Fibroblast of skin of scalp (primary cell): Measurements from ENCODE around the gene CRAT.

Source experiments
- DNase-seq: peaks from one replicate; pipeline ENCODE4 v3.0.0-alpha.2; 2013

Gene CRAT

DNA sequence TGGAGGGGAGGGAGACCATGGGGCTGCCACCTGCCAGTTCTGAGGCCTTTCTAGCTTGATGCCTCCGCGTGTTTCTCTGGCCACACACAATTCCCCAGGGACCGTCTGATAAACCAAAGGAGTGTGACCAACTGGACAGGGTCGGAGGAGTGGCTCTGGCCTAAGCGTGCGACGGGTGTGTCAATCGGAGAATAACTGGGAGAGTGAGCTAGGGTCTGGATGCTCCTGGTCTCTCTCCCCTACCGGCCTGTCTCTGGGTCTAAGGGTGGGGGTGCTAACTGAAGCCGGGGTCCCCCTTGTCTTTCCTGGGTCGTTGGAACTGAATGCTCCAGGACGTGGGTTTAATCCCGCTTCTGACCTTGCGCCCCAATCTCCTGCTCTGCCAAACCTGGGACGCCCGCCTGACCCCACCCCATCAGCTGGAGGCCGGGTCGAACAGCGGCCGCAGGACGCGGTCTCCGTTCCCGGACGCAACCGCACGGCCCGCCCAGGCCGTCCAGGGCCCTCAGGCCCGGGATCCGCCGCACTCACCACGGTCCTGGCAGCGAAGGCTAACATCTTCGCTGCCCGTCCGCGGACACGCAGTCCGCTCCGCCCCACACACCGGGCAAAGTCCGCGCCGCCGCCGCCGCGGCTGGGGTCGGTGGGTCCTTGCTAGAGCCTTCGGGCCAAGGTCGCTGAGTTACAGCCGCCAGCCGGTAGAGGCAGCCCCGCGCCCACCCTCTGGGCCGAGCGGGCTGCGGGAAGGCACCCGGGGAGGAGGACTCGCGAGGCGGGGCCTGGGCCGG is 447 bp downstream of the CRAT start:
- DNase-seq: peak; percentile 35

DNA sequence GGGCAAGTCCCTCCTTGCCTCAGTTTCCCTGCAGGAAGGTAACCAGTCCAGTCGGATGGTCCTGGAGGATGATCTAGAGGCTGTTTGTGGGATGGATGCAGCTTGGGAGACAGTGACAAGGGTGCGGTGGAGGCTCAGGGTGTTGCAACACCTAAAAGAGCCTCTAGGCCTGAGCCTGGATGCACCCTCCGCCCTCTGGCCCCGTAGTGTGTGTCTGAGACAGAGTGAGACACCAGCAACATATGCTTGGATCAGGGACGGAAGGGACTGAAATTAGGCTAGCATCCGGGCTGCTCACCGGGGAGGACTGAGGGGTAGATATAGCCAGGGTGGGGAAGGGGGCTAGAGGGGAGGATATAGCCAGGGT is 1.1 kb downstream of the CRAT start:
- peak; percentile 15 for DNase-seq

DNA sequence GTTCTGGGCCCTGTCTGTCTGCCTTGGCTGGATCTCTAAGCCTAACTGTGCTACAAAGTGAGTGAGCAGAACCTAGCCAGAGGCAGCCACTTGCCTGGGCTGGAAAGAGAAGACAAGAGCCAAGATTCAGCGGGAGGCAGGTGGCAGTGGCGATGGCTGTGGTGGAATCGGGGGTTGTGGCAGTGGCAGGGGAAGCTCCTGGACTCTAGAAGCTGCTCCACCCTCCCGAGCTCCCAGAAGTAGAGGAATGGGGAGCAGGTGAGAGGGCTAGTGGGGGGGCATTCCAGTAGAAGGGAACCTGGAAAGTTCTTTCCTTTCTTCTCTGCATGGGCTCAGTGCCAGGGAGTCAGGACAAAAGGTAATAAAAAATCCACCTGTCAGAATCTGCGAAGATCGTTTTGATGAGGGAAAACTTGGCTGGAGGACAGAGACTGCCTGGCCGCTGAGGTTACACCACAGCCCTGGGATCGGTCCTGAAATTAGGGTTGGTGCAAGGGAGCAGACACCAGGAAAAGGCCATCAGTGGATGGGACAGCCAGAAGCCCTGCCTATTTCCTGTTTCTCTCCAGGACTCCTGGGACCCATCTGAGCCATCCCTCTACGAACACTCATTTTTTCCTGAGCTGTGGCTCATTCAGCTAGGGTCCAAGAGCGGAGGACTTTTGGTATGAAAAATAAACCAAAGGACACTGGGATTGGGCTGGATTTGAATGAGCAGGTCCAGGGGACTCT is 1.6 kb downstream of the CRAT start:
- DNase-seq: no peak

DNA sequence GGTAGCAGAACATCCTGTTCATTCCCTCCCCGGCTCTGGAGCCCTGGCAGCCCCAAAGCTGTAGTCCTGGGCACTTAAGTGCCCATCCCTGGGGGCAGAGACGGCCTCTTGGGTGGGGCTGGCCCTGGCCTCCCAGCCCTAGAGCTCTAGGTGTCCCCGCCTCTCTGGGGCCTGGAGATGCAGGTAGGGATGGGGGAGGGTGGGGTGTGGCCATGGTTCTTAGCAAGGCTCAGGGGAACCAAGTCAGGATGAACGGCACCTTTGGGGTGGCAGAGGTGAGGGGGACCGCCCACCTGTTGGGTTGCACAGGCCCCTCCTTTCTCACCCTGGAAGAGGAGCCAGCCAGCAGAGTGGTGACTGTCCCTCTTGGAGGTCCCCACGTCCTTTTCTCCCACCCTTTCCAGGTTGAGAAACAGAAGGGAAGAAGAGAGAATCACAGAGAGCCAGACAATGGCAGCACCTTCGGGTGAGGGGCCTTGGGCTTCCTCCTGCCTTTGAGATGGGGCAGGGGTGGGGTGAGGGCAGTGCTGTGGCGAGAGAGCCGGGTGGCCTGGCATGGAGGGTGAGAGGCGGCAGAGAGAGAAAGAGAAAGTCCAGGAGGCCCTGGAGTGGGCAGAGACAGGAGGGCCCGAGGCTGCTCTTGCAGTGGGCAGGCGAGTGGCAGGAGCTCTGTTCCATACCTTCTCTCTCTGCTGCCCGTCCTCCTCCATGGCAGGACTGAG is 2.3 kb downstream of the CRAT start:
- DNase-seq: no peak

DNA sequence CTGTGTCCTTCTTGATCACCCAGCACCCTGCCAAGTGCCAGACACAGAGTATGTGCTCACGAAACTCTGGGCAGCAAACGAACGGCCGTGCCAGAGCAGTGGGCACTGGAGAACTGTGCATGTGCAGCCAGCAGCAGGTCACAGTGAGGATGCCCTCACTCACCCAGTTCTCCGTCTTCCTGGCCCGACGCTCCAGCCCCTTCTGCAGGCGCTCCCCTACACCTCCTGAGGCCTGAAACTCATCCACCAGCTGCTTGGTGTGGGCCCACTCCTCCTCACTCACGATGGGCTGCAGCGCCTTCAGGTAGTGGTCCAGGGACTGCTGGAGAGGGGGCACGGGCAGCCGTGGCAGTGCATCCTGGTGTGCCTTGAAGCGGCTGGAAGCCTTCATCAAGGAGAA is 2.9 kb downstream of the CRAT start:
- no peak for DNase-seq

DNA sequence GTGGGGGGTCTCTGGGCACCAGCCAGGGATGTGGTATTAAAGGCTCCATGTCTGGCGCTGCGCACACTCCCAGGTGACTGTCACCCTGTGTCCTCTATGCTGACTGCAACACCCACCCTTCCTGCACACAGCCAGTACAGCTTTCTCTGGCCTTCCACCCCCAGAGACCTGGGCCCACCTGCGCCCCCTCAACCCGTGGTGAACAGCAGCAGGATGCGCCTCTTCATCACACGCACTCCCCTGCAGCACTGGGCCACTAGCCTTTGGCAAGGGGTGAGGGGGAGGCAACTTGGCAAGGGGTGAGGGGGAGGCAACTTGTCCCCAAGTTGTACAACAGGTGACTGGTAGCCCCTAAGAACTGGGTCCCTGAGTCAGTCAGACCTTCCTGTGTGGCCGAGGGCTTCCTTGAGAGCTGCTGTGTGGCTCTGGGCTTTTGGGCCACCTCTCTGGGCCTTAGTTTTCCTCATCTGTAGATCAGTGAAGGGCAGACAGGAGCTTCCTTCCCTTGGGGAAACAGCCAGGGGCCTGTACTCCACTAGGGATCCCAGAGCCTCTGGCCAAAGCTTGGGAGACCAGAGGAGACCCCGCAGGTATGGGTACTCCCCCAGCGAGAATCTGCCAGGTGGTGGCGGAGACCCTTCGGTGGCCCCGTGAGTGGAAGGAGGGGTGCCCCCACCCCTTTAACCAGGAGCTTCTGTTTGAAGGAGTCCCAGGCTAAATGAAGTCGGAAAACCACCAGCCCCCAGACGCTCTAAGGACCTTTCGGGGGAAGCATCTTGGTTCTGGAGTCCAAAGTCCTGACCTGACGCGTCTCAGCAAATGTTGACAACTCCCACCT is 4.5 kb downstream of the CRAT start:
- no peak for DNase-seq

DNA sequence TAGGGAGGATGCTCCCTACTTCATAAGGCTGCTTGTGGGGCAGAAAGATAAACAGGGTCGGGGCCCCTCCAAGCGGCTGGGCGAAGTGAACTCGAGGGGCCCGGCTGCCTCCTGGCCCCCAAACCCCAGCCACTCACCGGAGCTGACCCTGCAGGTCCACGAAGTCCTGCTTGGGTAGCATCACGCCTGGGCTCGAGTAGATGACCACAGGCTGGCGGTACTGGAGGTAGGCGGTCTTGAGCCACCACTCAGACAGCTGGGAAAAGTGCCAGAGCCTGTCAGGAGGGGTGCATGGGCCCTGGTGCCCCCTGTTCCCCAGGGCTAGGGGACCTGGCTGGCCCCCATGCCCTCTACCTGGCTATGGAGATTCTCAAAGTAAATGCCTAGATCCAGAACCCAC is 6.5 kb downstream of the CRAT start:
- DNase-seq: no peak

DNA sequence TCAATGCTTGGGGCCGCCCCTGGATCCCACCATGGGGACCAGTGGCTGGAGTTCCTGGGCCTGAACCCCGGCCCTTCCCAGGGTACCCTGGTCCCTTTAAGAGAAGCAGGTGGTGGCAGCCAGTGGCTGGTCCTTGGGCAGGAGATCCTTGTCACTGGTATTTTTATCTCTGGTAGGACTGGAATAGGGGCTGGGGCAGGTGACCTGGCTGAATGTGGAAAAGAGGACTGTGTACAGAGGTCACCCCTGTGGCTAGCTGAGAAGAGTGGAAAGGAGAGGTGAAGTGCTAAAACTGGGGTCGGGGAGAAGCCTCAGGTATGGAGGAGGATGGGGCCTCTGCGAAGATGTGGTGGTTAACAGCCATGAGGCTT is 7.0 kb downstream of the CRAT start:
- DNase-seq: no peak

DNA sequence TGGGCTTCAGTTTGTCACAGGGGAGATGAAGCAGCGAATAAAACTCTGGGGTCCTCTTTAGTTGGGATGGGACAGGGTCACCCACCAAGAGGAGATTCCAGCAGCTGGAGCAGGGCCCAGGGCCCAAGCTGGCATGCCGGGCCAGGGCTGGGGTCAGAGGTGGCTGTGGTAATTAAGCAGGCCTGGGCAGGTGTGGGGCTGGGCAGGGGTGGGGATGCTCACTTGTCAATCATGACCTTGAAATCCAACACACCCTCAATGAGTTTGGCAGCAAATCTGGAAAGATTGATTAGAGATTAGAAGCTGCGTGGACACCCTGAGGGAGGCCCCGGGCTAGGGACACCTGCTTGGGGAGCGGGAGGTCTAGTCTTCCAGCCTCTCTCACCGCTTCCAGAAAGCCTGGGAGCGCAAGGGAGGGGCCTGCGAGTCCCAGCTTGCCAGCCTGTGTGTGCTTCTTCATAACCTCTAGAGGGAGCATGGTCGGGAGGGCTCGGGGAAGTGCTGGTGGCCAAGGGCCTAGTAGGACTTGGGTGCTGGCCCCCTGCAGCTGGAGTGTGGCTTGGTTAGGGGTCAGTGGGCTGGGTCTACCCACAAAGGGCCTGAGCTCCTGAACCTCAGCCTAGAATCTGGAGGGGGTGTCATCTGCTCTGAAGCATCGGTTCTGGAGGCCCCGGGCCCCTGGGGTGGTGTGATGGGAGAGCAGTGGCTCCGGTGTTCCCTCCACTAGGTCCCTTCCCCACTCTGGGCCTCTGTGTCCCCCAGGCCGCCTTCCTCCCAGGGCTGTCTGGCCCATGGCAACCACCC is 7.6 kb downstream of the CRAT start:
- peak; percentile 57 for DNase-seq

DNA sequence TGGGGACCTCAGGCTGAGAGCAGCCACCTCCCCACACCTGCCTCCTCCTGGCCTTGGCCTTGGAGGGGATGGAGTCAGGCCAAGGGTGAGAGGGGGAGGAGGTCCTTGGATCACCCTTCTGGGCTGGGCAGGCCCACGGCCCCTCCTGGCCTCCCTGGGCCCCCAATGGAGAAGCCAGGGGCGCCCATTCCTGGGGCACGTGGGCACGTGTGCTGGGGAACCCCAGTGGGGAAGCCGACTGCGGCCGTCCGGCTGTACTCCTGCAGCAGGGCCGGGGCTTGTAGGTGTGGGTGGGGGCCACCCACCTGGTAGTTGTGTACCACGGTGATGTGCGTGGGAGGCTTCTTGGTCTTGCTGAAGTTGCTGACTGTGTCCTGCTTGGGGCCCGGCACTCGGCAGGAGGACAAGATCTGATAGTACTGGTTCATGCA is 8.5 kb downstream of the CRAT start:
- DNase-seq: no peak

DNA sequence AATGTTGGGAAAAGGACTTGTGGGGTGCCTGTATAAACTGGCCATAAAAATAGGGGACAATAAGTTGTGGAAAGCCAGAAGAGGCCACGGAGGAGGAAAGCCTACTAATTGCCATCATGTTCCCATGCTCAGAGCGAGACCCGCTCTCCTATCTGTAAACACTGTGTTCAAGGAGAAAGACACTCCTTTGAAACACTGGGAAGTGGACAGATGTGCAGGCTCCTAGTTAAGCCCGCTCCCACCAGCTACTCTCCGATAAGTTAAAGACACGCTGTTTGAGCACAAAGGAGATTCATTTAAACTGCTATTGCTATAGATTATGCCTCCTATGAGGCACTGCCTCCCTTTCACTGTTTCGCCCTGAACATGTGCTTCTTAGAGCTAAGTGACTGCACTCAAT is 9.3 kb downstream of the CRAT start:
- DNase-seq: no peak

DNA sequence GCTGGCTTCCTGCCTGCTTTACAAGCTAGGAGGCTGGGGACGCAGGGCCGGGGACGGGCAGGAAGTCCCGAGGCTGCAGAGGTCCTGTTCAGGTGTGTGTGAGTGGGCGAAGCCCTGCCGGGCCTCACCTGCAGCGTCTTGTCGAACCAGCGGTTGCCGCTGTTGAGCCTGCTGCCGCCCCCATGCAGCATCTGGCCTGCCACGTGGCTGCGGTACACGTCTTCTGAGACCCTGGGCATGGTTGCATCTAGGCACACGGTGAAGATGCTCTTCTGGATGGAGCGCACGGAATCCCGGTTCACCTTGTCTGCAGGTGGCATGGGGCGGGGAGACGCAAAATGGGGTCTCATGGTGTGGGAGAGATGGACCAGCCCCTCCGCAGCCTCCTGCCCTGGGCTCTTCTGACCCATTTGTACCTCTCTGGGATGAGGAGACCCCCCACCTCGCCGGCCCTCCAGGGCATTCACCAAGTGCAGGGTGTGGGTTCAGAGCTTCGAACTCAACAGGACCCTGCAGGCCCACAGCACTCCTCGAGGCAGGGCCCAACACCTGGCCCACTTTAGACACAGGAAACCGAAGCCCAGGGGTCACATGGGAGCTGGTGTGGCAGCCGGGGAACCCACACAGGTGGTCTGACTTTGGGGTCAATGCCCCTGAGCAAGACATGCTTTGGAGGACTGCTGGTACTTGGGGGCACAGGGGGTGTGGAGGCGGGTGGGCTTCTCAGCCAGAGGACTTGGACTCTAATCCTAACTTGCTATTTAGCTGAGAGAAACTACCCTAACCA is 10.0 kb downstream of the CRAT start:
- no peak for DNase-seq

DNA sequence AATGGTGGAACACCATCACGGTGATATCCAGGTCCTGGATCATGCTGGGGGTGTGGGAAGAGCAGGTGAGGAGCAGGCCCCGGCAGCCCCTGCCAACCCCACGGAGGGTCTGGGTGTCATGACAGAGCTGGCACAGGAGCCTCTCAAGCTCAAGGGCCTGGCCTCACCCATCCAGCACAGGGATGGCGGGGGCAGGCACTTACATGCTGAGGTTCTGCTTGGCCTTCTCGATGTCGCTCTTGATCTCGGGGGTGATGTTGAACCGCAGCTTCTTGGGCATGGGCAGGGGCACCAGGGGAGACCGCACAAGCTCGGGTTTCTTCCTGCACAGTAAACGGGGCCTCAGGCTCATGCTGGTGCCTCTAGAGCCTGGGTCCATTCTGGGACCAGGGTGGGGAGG is 12.3 kb downstream of the CRAT start:
- DNase-seq: no peak

DNA sequence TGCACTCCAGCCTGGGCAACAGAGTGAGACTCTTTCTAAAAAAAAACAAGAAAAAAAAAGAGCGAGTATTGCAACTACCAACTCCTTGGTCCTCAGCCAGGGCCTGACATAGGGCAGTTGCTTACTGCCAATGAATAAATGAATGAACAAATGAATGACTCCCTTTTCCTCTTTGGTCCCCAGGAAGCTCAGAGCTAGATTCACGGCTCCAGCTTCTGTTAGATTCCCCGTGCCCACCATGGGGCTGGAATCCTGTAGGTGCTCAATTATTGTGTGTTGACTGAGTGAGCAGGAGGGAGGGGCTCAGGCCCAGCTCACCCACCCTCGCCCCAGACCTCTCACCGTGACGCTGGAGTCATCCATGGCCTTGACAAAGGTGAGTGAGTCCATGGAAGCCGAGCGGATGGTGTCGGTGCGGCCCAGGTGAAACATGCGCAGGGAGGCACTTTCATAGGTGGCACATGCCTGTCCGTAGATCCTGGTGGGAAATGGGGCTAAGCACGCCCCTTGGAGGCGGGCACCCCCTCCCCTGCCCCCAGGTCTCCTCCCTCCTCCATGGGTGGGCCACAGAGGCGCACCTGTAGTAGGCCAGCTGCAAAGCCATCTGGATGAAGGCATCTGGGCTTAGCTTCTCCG is 12.8 kb downstream of the CRAT start:
- no peak for DNase-seq

DNA sequence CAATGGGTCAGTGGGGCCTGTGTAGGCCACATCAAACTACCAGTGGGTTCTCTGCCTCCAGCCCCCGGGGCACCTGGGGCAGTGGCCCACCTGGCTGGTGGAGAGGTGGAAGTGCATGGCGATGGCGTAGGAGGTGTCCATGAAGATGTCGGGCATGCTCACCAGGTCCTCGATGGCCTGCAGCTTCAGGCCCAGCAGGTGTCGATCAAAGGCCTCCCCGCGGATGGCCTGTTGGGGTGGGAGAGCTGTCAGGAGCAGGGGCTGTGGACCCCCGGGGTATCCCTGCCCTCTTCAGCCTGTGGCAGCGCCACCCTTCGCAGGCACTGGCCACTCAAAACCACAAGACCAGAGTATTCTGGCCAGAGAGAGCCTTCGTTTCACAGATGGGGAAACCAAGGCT is 14.7 kb downstream of the CRAT start:
- DNase-seq: no peak

DNA sequence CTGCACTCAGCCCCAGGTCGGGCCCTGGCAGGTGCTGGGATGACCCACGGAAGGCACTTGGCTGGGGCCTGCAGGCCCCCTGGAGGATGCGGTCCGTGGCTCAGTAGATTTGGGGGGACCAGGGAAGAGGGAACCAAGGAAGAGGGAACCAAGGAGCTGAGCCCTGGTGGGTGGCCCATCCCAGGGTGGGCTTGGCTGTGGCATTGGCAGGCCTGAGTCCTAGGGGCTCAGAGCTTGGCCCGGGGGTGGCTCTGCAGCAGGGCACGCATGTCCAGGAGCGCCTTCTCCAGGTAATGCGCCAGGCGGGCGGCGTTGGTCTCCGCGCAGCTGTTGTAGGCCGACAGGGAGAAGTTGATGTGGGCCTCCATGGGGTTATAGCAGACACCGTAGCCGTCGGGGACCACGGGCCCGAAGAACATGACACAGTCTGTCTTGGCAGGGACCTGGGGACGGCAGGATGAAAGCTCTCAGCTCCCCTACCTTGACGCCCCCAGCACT is 15.4 kb downstream of the CRAT start:
- no peak for DNase-seq

DNA sequence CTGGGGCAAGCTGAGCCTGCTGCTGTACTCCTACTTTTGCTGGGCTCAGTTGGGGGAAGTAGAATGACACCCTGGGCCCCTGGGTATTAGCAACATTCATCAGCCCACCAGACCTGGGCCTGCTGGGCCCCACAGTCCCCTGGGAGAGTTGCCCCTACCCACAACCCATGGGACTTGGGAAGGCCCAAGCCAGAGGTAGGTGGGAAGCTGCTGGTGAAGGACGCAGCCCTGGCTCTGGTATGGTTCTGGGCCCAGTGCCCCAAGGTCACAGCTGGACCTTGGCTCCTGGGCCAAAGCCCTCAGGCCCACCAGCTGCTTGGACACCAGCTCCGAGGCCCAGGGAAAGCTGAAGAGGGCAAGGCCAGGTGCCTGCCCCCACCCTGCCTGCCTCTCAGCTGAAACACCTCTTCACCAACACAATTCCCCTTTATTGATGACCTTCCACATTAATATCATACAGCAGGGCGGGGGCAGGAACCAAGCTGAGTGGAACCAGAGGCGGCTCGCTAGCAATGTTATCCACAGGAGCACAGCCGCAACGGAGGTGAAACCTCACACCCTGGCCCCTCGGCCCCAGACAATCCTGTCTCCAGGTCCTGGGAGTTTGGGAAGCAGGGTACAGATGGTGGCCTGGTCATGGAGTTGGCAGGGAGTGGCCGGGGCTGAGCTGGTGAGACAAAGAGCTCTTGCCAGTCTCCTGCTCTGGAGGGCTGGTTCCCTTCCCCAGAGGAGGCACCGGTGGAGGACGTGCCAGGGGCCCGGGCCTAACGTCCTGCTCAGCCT is 16.0 kb downstream of the CRAT start:
- DNase-seq: no peak

DNA sequence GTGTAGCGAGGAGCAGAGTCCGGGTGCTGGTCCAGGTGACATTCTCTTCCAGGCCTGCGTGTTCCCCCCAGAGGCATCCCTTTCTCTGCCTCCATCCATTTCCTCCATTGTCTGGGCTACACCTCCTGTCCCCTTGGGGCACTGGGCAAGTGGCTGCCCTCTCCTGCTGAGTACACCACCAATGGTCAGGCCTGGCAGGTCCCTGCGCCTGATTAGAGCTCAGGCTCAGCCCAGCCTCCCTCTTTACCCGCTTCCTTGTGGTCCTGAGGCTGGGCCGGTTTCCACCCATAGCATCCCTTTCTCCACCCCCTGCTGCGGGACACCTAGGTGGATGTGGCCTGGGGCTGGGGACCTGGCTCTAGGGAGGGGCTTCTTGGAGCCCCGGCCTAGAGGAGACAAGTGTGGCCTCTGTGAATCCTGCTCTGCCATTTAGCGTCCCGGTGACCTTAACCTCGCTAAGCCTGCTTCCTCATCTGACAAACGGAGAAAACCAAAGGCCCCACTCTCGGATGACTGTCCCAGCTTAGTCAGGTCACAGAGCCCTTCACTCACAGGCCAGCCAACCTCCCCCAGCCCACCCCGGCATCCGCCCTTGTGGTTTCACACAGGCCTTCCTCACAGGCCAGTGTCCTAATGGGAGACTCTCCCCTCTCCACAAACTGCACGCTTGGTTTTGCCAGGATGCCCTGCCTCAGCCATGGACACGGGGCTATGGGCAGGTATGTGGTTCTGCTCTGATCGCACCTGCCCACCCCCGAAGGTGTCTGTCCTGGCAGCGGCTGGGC is 16.8 kb downstream of the CRAT start:
- no peak for DNase-seq

DNA sequence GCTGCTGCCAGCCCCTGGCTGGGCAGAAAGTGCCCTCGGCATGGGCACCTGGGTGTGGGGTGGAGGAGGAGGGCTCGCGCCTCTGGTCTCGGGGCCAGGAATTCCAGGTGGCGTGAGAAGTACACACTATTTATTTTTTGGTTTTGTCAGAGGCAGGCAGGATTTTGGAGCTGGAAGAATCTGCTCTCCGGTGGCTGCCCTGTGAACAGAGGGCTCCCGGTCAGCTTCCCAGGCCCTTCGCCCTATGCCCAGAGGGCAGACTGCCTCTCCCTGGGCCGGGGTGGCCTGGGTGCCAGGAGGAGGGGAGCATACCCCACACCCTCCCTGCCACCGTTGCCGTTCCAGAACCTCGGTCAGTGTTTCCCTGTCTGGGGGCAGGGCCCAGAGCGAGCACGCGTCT is 21.3 kb downstream of the CRAT start:
- no peak for DNase-seq
